Lower leg skin (tissue), 4 donors: ENCODE results near the gene FGD6. TPM values are rescaled to one million over a fixed set of nuclear protein-coding genes. Genes with fewer than 3 reads are reported as not detected.

Experiments used
- DNase-seq, 2 donors: peaks; one replicate each; pipeline ENCODE4 v3.0.0-alpha.2; 2019; ENCODE audit warnings: low spot score in 2 of 2
- H3K4me3 ChIP-seq: fragments of 200-600 bp; sonication (generic); 2 replicates; pipeline ENCODE4 v1.5.1; 2017; ENCODE audit warnings: mild to moderate bottlenecking, low read depth; ENCODE audit not compliant: poor library complexity, severe bottlenecking
- CTCF ChIP-seq, 3 donors: fragments of 450-650 bp; IDR thresholded peaks; one replicate each; pipeline ENCODE4 v1.5.1; 2016; ENCODE audit warnings: antibody characterized with exemption in 3 of 3, mild to moderate bottlenecking in 3 of 3, moderate library complexity in 2 of 3
- POLR2A ChIP-seq, 2 donors: fragments of 450-650 bp; IDR thresholded peaks; one replicate each; pipeline ENCODE4 v1.6.1; 2016 to 2017; ENCODE audit warnings: antibody characterized with exemption in 2 of 2, mild to moderate bottlenecking in 1 of 2, moderate library complexity in 1 of 2
- WGBS, 2 donors: methylation state at CpG; one replicate each; pipeline ENCODE4 v1.1.5; 2018; 5-methylcytosine and 5-hydroxymethylcytosine counted together
- intact Hi-C: fragments of 100-400 bp; cut with DNase I; formaldehyde crosslinking; loops from one replicate; pipeline ENCODE4 v1.15.0; 2023; ENCODE audit warnings: low total_unique reads
- total RNA-seq, 4 donors: library from RNA; depleted of rRNA; stranded (reverse); fragments of >200 nt; gene quantifications; one replicate each; pipeline ENCODE4 v1.1.0, GENCODE V29; 2016

Gene FGD6
- total RNA-seq, 4 donors from 2014 or later = 13.9 to 19.1 (median 14.7) TPM

- TF ChIP-seq POLR2A (IDR thresholded peaks at IDR 0.05) (no peak), CTCF (IDR thresholded peaks at IDR 0.05) (no peak)
- intact Hi-C loops = no loop called here
- whole genome bisulfite sequencing, 2 donors = 84 to 88% methylated on average over 1 of the region's 1 CpG
These were observed 87.2 kb downstream of the FGD6 start for GRCh38 chr12:95130096-95130495.

GRCh38 chr12:95129115-95129514 is 88.2 kb downstream of the FGD6 start:
- intact Hi-C loops = no loop called here
- WGBS, 2 donors = 99% methylated on average over 2 of the region's 2 CpGs

More at GRCh38 chr12:95130096-95130495, 87.2 kb downstream of the FGD6 start:
- no peak overlapping the region for H3K4me3 ChIP-seq
- no peak for DNase-seq

GRCh38 chr12:95126736-95127135 is 90.5 kb downstream of the FGD6 start:
- no peak overlapping the region for H3K4me3 ChIP-seq
- 83 to 88% methylated on average over 3 of the region's 3 CpGs for WGBS, 2 donors
- DNase-seq = no peak
- intact Hi-C loops = no loop called here
- TF ChIP-seq CTCF (IDR thresholded peaks at IDR 0.05) (no peak), POLR2A (IDR thresholded peaks at IDR 0.05) (no peak)

More at GRCh38 chr12:95129115-95129514, 88.2 kb downstream of the FGD6 start:
- TF ChIP-seq CTCF (IDR thresholded peaks at IDR 0.05) (no peak), POLR2A (IDR thresholded peaks at IDR 0.05) (no peak)
- DNase-seq = no peak
- H3K4me3 ChIP-seq = no peak overlapping the region

- intact Hi-C loops = no loop called here
- no peak for DNase-seq
- H3K4me3 ChIP-seq = no peak overlapping the region
- TF ChIP-seq POLR2A (IDR thresholded peaks at IDR 0.05) (no peak), CTCF (IDR thresholded peaks at IDR 0.05) (no peak)
- 97 to 100% methylated on average over 2 of the region's 2 CpGs for WGBS, 2 donors
These were observed 91.2 kb downstream of the FGD6 start for GRCh38 chr12:95126076-95126475.

- intact Hi-C loops = no loop called here
- no peak overlapping the region for H3K4me3 ChIP-seq
- WGBS, 2 donors = 64 to 69% methylated on average over 7 of the region's 7 CpGs
- TF ChIP-seq CTCF (IDR thresholded peaks at IDR 0.05) = no peak
- no peak for TF ChIP-seq POLR2A (IDR thresholded peaks at IDR 0.05)
- no peak for DNase-seq
These were observed 93.2 kb downstream of the FGD6 start for GRCh38 chr12:95124106-95124505.

GRCh38 chr12:95118788-95119179 is 98.5 kb downstream of the FGD6 start:
- 79 to 82% methylated on average over 3 of the region's 3 CpGs for WGBS, 2 donors
- TF ChIP-seq CTCF (IDR thresholded peaks at IDR 0.05) (no peak), POLR2A (IDR thresholded peaks at IDR 0.05) (no peak)
- H3K4me3 ChIP-seq = no peak overlapping the region
- intact Hi-C loops = loop anchor here (5.0 to 10.0 kb wide), 2 partner anchors 216 to 414 kb away; no protein-coding TSS in a partner anchor
- DNase-seq = no peak
